GM12864 (cell line): ENCODE data around the gene SUSD6.

Experiments
- DNase-seq: peaks from one replicate; pipeline ENCODE4 v3.0.0-alpha.2; 2011; ENCODE audit warnings: low read depth
- H3K4me3 ChIP-seq: 2 replicates; pipeline ENCODE4 v1.5.1; 2011; ENCODE audit warnings: mild to moderate bottlenecking, low read depth, low read length, control low read depth
- TF ChIP-seq, protein P1 (sequence below): IDR thresholded peaks from 2 replicates; pipeline ENCODE4 v1.5.1; 2011; ENCODE audit warnings: low read depth, mild to moderate bottlenecking, moderate library complexity, low read length, control low read depth, inconsistent platforms; ENCODE audit errors: missing control alignments

The SUSD6 gene

GRCh38 chr14:69710378-69710777 lies 99.0 kb downstream of the SUSD6 start:
- TF ChIP-seq, protein P1, sequence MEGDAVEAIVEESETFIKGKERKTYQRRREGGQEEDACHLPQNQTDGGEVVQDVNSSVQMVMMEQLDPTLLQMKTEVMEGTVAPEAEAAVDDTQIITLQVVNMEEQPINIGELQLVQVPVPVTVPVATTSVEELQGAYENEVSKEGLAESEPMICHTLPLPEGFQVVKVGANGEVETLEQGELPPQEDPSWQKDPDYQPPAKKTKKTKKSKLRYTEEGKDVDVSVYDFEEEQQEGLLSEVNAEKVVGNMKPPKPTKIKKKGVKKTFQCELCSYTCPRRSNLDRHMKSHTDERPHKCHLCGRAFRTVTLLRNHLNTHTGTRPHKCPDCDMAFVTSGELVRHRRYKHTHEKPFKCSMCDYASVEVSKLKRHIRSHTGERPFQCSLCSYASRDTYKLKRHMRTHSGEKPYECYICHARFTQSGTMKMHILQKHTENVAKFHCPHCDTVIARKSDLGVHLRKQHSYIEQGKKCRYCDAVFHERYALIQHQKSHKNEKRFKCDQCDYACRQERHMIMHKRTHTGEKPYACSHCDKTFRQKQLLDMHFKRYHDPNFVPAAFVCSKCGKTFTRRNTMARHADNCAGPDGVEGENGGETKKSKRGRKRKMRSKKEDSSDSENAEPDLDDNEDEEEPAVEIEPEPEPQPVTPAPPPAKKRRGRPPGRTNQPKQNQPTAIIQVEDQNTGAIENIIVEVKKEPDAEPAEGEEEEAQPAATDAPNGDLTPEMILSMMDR, result no peak
- no peak for DNase-seq
- no peak overlapping the region for H3K4me3 ChIP-seq

GRCh38 chr14:69711065-69711464 lies 99.7 kb downstream of the SUSD6 start:
- no peak for DNase-seq
- H3K4me3 ChIP-seq, result no peak overlapping the region
- TF ChIP-seq, protein P1, result no peak

DNA sequence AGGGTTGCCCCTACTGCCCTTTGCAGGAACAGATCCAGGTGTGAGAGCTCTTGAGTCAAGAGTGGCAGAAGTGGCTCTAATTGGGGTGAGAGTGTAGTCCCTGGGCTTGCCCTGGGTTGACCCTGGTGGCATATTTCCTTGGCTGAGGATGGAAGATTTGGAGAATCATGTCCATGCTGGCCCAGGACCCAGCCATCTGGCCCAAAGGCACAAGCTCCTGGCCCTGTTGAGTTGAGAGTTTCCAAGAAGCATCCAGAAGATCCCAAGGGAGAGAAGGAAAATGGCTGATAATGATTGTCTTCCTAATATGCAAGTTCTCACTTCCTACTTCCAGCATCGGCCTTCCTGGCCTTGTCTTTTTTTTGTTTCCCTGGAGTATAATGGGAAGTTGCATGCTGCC lies 100.1 kb downstream of the SUSD6 start:
- TF ChIP-seq, protein P1, result no peak
- no peak for DNase-seq
- no peak overlapping the region for H3K4me3 ChIP-seq

- DNase-seq, result no peak
- TF ChIP-seq, protein P1, result no peak
- H3K4me3 ChIP-seq, result no peak overlapping the region
Observed at GRCh38 chr14:69711881-69712560, 100.6 kb downstream of the SUSD6 start.

DNA sequence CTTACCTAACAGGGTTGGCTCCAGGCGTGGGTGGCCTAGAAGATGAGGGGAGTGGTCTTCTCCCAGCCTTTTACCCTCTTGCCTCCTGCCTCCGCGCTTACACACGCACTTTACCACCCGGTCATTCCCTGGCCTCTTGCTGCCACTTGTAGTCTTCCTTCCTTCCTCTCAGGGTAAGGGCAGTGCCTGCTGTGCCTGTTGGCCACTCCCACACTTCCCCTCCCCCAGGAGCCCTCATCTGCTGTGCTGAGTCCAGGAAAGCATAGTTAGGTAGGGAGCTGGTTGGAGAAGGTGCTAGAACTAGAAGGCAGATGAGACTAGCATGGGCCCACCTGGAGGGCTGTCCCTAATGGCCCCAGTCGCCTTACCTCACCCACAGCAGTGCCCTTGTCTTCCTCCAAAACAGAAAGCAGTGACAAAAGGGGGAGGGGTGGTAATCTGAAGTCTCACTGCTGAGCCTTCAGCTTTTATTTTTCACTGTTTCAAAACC lies 101.2 kb downstream of the SUSD6 start:
- no peak for DNase-seq
- no peak overlapping the region for H3K4me3 ChIP-seq
- TF ChIP-seq, protein P1, result no peak

- DNase-seq, result no peak
- no peak overlapping the region for H3K4me3 ChIP-seq
- TF ChIP-seq, protein P1, result no peak
Observed at GRCh38 chr14:69713209-69713781, 101.9 kb downstream of the SUSD6 start.
